Neuronal stem cell (in vitro differentiated cells): ENCODE measurements around the gene TEDC1.

Experiments
- DNase-seq: peaks from one replicate; pipeline ENCODE4 v3.0.0-alpha.2; 2013; ENCODE audit warnings: low spot score
- H2AFZ ChIP-seq: one replicate; pipeline ENCODE4 v1.6.1; 2013; ENCODE audit warnings: mild to moderate bottlenecking, low read length, inconsistent platforms
- H2AK5ac ChIP-seq: 2 replicates; pipeline ENCODE4 v1.6.1; 2013; ENCODE audit warnings: low read depth, mild to moderate bottlenecking, inconsistent platforms, low read length, moderate library complexity, mixed read lengths
- H2BK120ac ChIP-seq: 2 replicates; pipeline ENCODE4 v1.6.1; 2013; ENCODE audit warnings: low read depth, mild to moderate bottlenecking, inconsistent platforms, low read length, moderate library complexity, mixed read lengths
- H2BK12ac ChIP-seq: one replicate; pipeline ENCODE4 v1.6.1; 2013; ENCODE audit warnings: low read length, inconsistent platforms
- H2BK15ac ChIP-seq: 2 replicates; pipeline ENCODE4 v1.6.1; 2013; ENCODE audit warnings: mild to moderate bottlenecking, low read length, inconsistent platforms, mixed read lengths
- H2BK5ac ChIP-seq: one replicate; pipeline ENCODE4 v1.6.1; 2013; ENCODE audit warnings: inconsistent platforms, mild to moderate bottlenecking, low read length, moderate library complexity
- H3K14ac ChIP-seq: one replicate; pipeline ENCODE4 v1.6.1; 2013; ENCODE audit warnings: low read length, inconsistent platforms
- H3K18ac ChIP-seq: 2 replicates; pipeline ENCODE4 v1.6.1; 2013; ENCODE audit warnings: low read length, inconsistent platforms
- H3K23ac ChIP-seq: 2 replicates; pipeline ENCODE4 v1.6.1; 2013; ENCODE audit warnings: low read depth, mild to moderate bottlenecking, mixed read lengths, low read length, inconsistent platforms; ENCODE audit not compliant: poor library complexity
- H3K27ac ChIP-seq: replicated peaks from 3 replicates; pipeline ENCODE4 v1.5.1; 2013; ENCODE audit warnings: low read length, inconsistent platforms
- H3K27me3 ChIP-seq, 3 experiments: 2 replicates each; pipeline ENCODE4 v1.6.1; 2013; ENCODE audit warnings: low read length in 3 of 3, mild to moderate bottlenecking in 2 of 3, inconsistent platforms in 1 of 3, low read depth in 1 of 3, mixed read lengths in 1 of 3, moderate library complexity in 1 of 3; ENCODE audit not compliant: control insufficient read depth in 3 of 3, insufficient read depth in 3 of 3
- H3K36me3 ChIP-seq, 2 donors: replicated peaks in 1 of 2; 2 replicates each; pipeline ENCODE4 v1.6.1; 2013; ENCODE audit warnings: low read length in 2 of 2; ENCODE audit not compliant: control insufficient read depth in 2 of 2, insufficient read depth in 2 of 2
- H3K4ac ChIP-seq: 2 replicates; pipeline ENCODE4 v1.6.1; 2013; ENCODE audit warnings: inconsistent platforms, mild to moderate bottlenecking, low read length, moderate library complexity
- H3K4me1 ChIP-seq, 2 donors: 1 replicate in 1 of 2; 2 replicates in 1 of 2; pipeline ENCODE4 v1.6.1; 2013; ENCODE audit warnings: low read length in 2 of 2, low read depth in 1 of 2; ENCODE audit not compliant: control insufficient read depth in 2 of 2, insufficient read depth in 1 of 2
- H3K4me2 ChIP-seq: one replicate; pipeline ENCODE4 v1.6.1; 2013; ENCODE audit warnings: mild to moderate bottlenecking, low read length, inconsistent platforms; ENCODE audit not compliant: insufficient read depth, poor library complexity, severe bottlenecking
- H3K4me3 ChIP-seq, 2 donors: 2 replicates each; pipeline ENCODE4 v1.5.1; 2013; ENCODE audit warnings: low read length in 2 of 2, mild to moderate bottlenecking in 2 of 2, inconsistent platforms in 1 of 2, moderate library complexity in 1 of 2
- H3K79me1 ChIP-seq: one replicate; pipeline ENCODE4 v1.6.1; 2013; ENCODE audit warnings: low read depth, mild to moderate bottlenecking, inconsistent platforms, low read length, moderate library complexity
- H3K9ac ChIP-seq: one replicate; pipeline ENCODE4 v1.6.1; 2013; ENCODE audit warnings: mild to moderate bottlenecking, low read depth, low read length, inconsistent platforms; ENCODE audit not compliant: poor library complexity
- H3K9me3 ChIP-seq, 2 donors: replicated peaks in 1 of 2; 2 replicates each; pipeline versions ENCODE3 to v1.6.1; 2013; ENCODE audit warnings: low read length in 2 of 2, mild to moderate bottlenecking in 2 of 2, inconsistent platforms in 1 of 2, low read depth in 1 of 2, mixed read lengths in 1 of 2, moderate library complexity in 1 of 2; ENCODE audit not compliant: control insufficient read depth in 2 of 2, insufficient read depth in 1 of 2
- H4K8ac ChIP-seq: one replicate; pipeline ENCODE4 v1.6.1; 2013; ENCODE audit warnings: low read depth, mild to moderate bottlenecking, inconsistent platforms, low read length, moderate library complexity
- H4K91ac ChIP-seq: one replicate; pipeline ENCODE4 v1.6.1; 2013; ENCODE audit warnings: low read length, low read depth, mild to moderate bottlenecking, inconsistent platforms; ENCODE audit not compliant: poor library complexity
- WGBS, 2 donors: extraction: QIAGEN DNeasy Blood & Tissue Kit; methylation state at CpG; one replicate each; pipeline ENCODE4 v1.1.7; 2013; ENCODE audit warnings: missing lambda C conversion rate in 2 of 2, mixed read lengths in 1 of 2; ENCODE audit not compliant: insufficient read length in 2 of 2, insufficient replicate concordance in 1 of 2; ENCODE audit errors: extremely low coverage in 2 of 2; 5-methylcytosine and 5-hydroxymethylcytosine counted together

TEDC1 gene

GRCh38 chr14:105528586-105529318 is 37.7 kb downstream of the TEDC1 start:
- Histone ChIP-seq H2BK15ac (peak overlapping the region; percentile 64), H2AK5ac (no peak overlapping the region), H3K23ac (peak overlapping the region; percentile 65), H3K79me1 (peaks cover 4% of the 10 kb centered on the region), H3K27ac (no peak overlapping the region), H2BK12ac (peak overlapping the region; percentile 75), H2BK5ac (no peak overlapping the region), H2AFZ (peak overlapping the region; percentile 92), H3K4me1 (peaks cover 0 to 9% of the 10 kb centered on the region in 2 donors), H3K4me2 (peak overlapping the region; percentile 54), H3K14ac (no peak overlapping the region), H3K9ac (peak overlapping the region; percentile 60), H3K18ac (no peak overlapping the region), H4K91ac (no peak overlapping the region), H3K27me3 (peaks cover 0 to 20% (median 18%) of the 10 kb centered on the region in 3 experiments), H3K9me3 (peaks cover 0 to 23% of the 10 kb centered on the region in 2 donors), H3K4me3 (peak overlapping the region in 1 of 2 donors; percentile 66), H3K36me3 (no peaks in the 10 kb centered on the region), H4K8ac (peak overlapping the region; percentile 3), H3K4ac (no peak overlapping the region), H2BK120ac (no peak overlapping the region)
- DNase-seq, result no peak
- WGBS, 2 donors, result no CpG with 5 or more reads among the region's 89 CpGs

DNA sequence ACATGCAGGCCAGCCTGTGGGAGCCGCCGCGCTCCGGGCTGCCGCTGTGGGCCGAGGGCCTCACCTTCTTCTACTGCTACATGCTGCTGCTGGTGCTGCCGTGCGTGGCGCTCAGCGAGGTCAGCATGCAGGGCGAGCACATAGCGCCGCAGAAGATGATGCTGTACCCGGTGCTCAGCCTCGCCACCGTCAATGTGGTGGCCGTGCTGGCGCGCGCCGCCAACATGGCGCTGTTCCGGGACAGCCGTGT is 38.2 kb downstream of the TEDC1 start:
- Histone ChIP-seq H2BK120ac (no peak overlapping the region), H2BK5ac (no peak overlapping the region), H2BK15ac (no peak overlapping the region), H3K36me3 (no peaks in the 10 kb centered on the region), H3K4me3 (peak overlapping the region in 1 of 2 donors; percentile 48), H3K18ac (no peak overlapping the region), H3K9me3 (peaks cover 0 to 25% of the 10 kb centered on the region in 2 donors), H3K9ac (no peak overlapping the region), H2BK12ac (peak overlapping the region; percentile 75), H3K27me3 (peaks cover 0 to 23% (median 20%) of the 10 kb centered on the region in 3 experiments), H2AK5ac (no peak overlapping the region), H3K4me2 (no peak overlapping the region), H3K27ac (no peak overlapping the region), H3K79me1 (peaks cover 4% of the 10 kb centered on the region), H3K4ac (no peak overlapping the region), H2AFZ (no peak overlapping the region), H4K91ac (no peak overlapping the region), H3K23ac (peak overlapping the region; percentile 65), H3K14ac (no peak overlapping the region), H4K8ac (peak overlapping the region; percentile 3), H3K4me1 (peaks cover 0 to 9% of the 10 kb centered on the region in 2 donors)
- DNase-seq, result no peak
- WGBS, 2 donors, result no CpG with 5 or more reads among the region's 24 CpGs

- no peak overlapping the region for H3K4ac ChIP-seq
- peaks cover 0 to 9% of the 10 kb centered on the region in 2 donors for H3K4me1 ChIP-seq
- H3K27ac ChIP-seq, result no peak overlapping the region
- peaks cover 0 to 26% (median 17%) of the 10 kb centered on the region in 3 experiments for H3K27me3 ChIP-seq
- H2AFZ ChIP-seq, result no peak overlapping the region
- no peak overlapping the region for H3K18ac ChIP-seq
- no peaks in the 10 kb centered on the region for H3K36me3 ChIP-seq
- no peak overlapping the region for H3K9ac ChIP-seq
- peak overlapping the region in 1 of 2 donors; percentile 48 for H3K4me3 ChIP-seq
- peaks cover 4% of the 10 kb centered on the region for H3K79me1 ChIP-seq
- H2AK5ac ChIP-seq, result no peak overlapping the region
- no peak overlapping the region for H3K4me2 ChIP-seq
- DNase-seq, result no peak
- no peak overlapping the region for H4K91ac ChIP-seq
- H2BK12ac ChIP-seq, result peak overlapping the region; percentile 75
- no peak overlapping the region for H3K14ac ChIP-seq
- no CpG with 5 or more reads among the region's 63 CpGs for WGBS, 2 donors
- H4K8ac ChIP-seq, result no peak overlapping the region
- no peak overlapping the region for H2BK120ac ChIP-seq
- H3K9me3 ChIP-seq, result peaks cover 0 to 25% of the 10 kb centered on the region in 2 donors
- peak overlapping the region; percentile 53 for H2BK5ac ChIP-seq
- H3K23ac ChIP-seq, result peak overlapping the region; percentile 65
- no peak overlapping the region for H2BK15ac ChIP-seq
Observed at GRCh38 chr14:105529569-105530284, 38.7 kb downstream of the TEDC1 start.
